Calu3 (cell line): ENCODE results near the gene TSPOAP1. TPM values are rescaled to one million over a fixed set of nuclear protein-coding genes. Genes with fewer than 3 reads are reported as not detected.

Experiments used
- BruUV-seq: library from RNA; stranded (reverse); fragments of 400-500 nt; replicated peaks from 2 replicates; lab custom pipeline; 2021; lab: Mats Ljungman, UMichigan
- CTCF ChIA-PET: fragments of 300-600 bp; sonication (Branson Sonifier 250); formaldehyde crosslinking; loops from one replicate; lab custom pipeline; 2022; ENCODE audit warnings: antibody characterized with exemption; lab: Charles Lee
- DNase-seq: peaks from one replicate; pipeline ENCODE4 v3.0.0; 2022
- H3K27ac Mint-ChIP-seq: one replicate; pipeline ENCODE4 v1.8.0; 2022; ENCODE audit warnings: mixed read lengths; ENCODE audit not compliant: unreplicated experiment
- H3K27me3 Mint-ChIP-seq: one replicate; pipeline ENCODE4 v1.8.0; 2022; ENCODE audit warnings: mixed read lengths; ENCODE audit not compliant: unreplicated experiment
- H3K36me3 Mint-ChIP-seq: one replicate; pipeline ENCODE4 v1.8.0; 2022; ENCODE audit warnings: mild to moderate bottlenecking, moderate library complexity, mixed read lengths; ENCODE audit not compliant: insufficient read depth, unreplicated experiment
- H3K4me1 Mint-ChIP-seq: one replicate; pipeline ENCODE4 v1.8.0; 2022; ENCODE audit warnings: mild to moderate bottlenecking, low read depth, mixed read lengths; ENCODE audit not compliant: unreplicated experiment
- H3K4me3 Mint-ChIP-seq: one replicate; pipeline ENCODE4 v1.8.0; 2022; ENCODE audit warnings: mild to moderate bottlenecking, low read depth, moderate library complexity, mixed read lengths; ENCODE audit not compliant: unreplicated experiment
- H3K9me3 Mint-ChIP-seq: one replicate; pipeline ENCODE4 v1.8.0; 2022; ENCODE audit warnings: low read depth, mixed read lengths; ENCODE audit not compliant: unreplicated experiment
- CTCF ChIP-seq: fragments of 200-600 bp; IDR thresholded peaks from one replicate; pipeline ENCODE4 v1.8.0; 2022; ENCODE audit warnings: antibody characterized with exemption; ENCODE audit not compliant: unreplicated experiment
- intact Hi-C: fragments of 100-400 bp; cut with micrococcal nuclease; formaldehyde crosslinking; loops from one replicate; pipeline ENCODE4 v1.10.0; 2022; ENCODE audit not compliant: unreplicated experiment
- total RNA-seq: library from RNA; stranded (reverse); gene quantifications from 2 replicates; pipeline ENCODE4 v1.2.3, GENCODE V29; 2022

Gene TSPOAP1
- total RNA-seq, 1 experiment from 2014 or later: not detected

- H3K9me3 Mint-ChIP-seq: no peaks in the 10 kb centered on the region
- H3K4me1 Mint-ChIP-seq: peaks cover 9% of the 10 kb centered on the region
- CTCF ChIA-PET: interaction anchor here (0.7 kb wide), 1 partner anchor 18 kb away, joined by 3 read pairs; no protein-coding TSS in a partner anchor
- peaks cover 26% of the 10 kb centered on the region for H3K27me3 Mint-ChIP-seq
- no TSS peak for BruUV-seq
- intact Hi-C loops: no loop called here
- no peak for DNase-seq
- no peak overlapping the region for H3K4me3 Mint-ChIP-seq
- peaks cover 4% of the 10 kb centered on the region for H3K36me3 Mint-ChIP-seq
- TF ChIP-seq CTCF: no peak
- H3K27ac Mint-ChIP-seq: no peak overlapping the region
Measured at GRCh38 chr17:58331815-58332777, 3.5 kb upstream of the TSPOAP1 start.

- Mint-ChIP-seq H3K4me1 (peaks cover 9% of the 10 kb centered on the region), H3K9me3 (no peaks in the 10 kb centered on the region), H3K27ac (no peak overlapping the region), H3K36me3 (peaks cover 4% of the 10 kb centered on the region), H3K4me3 (no peak overlapping the region), H3K27me3 (peaks cover 35% of the 10 kb centered on the region)
- DNase-seq: no peak
- TF ChIP-seq CTCF: no peak
- CTCF ChIA-PET: interaction anchor here (0.7 kb wide), 1 partner anchor 18 kb away, joined by 3 read pairs; no protein-coding TSS in a partner anchor
- intact Hi-C loops: no loop called here
- BruUV-seq: no TSS peak
Measured at GRCh38 chr17:58330997-58331814, 2.6 kb upstream of the TSPOAP1 start.

GRCh38 chr17:58330538-58330996 is 2.0 kb upstream of the TSPOAP1 start:
- no TSS peak for BruUV-seq
- H3K36me3 Mint-ChIP-seq: peaks cover 4% of the 10 kb centered on the region
- H3K4me3 Mint-ChIP-seq: no peak overlapping the region
- H3K4me1 Mint-ChIP-seq: peaks cover 4% of the 10 kb centered on the region
- no peak for TF ChIP-seq CTCF
- no peaks in the 10 kb centered on the region for H3K9me3 Mint-ChIP-seq
- intact Hi-C loops: no loop called here
- peaks cover 41% of the 10 kb centered on the region for H3K27me3 Mint-ChIP-seq
- CTCF ChIA-PET: no interaction called here
- no peak overlapping the region for H3K27ac Mint-ChIP-seq
- DNase-seq: no peak

GRCh38 chr17:58329810-58330537 is 1.4 kb upstream of the TSPOAP1 start:
- no peak for TF ChIP-seq CTCF
- DNase-seq: no peak
- CTCF ChIA-PET: no interaction called here
- BruUV-seq: no TSS peak
- Mint-ChIP-seq H3K4me3 (no peak overlapping the region), H3K9me3 (no peaks in the 10 kb centered on the region), H3K36me3 (peaks cover 4% of the 10 kb centered on the region), H3K27me3 (peaks cover 47% of the 10 kb centered on the region), H3K27ac (no peak overlapping the region), H3K4me1 (no peaks in the 10 kb centered on the region)
- intact Hi-C loops: no loop called here
